Fibroblast of lung (primary cell): Measurements from ENCODE around the gene PTBP2.

Experiments
- EZH2 ChIP-seq: IDR thresholded peaks from 2 replicates; pipeline ENCODE4 v1.5.1; 2012; ENCODE audit warnings: low read length, control low read depth, mild to moderate bottlenecking; ENCODE audit errors: missing control alignments
- TF ChIP-seq, protein P1 (sequence below), 2 donors: IDR thresholded peaks in 1 of 2; conservative IDR thresholded peaks in 1 of 2; 1 replicate in 1 of 2; 2 replicates in 1 of 2; pipeline ENCODE4 v1.5.1; 2011 to 2012; ENCODE audit warnings: low read length in 2 of 2, control low read depth in 1 of 2, inconsistent platforms in 1 of 2, low read depth in 1 of 2, mild to moderate bottlenecking in 1 of 2

DNA sequence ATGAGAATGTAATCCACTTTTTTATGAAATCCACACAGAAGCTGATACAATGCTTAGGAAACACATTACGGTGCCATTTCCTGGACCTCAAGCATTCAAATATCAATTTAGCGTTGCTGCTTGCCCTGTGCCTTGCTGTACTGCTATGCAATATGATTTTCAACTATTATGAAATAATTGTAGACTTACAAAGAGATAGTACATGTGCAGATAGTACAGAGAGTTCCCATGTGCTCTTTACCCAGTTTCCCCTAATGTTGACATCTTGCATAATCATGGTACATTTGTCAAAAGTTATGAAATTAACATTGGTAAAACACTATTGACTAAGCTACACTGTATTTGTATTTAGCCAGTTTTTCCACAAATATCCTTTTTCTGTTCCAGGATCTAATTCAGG lies 37.7 kb upstream of the PTBP2 start:
- TF ChIP-seq, protein P1, sequence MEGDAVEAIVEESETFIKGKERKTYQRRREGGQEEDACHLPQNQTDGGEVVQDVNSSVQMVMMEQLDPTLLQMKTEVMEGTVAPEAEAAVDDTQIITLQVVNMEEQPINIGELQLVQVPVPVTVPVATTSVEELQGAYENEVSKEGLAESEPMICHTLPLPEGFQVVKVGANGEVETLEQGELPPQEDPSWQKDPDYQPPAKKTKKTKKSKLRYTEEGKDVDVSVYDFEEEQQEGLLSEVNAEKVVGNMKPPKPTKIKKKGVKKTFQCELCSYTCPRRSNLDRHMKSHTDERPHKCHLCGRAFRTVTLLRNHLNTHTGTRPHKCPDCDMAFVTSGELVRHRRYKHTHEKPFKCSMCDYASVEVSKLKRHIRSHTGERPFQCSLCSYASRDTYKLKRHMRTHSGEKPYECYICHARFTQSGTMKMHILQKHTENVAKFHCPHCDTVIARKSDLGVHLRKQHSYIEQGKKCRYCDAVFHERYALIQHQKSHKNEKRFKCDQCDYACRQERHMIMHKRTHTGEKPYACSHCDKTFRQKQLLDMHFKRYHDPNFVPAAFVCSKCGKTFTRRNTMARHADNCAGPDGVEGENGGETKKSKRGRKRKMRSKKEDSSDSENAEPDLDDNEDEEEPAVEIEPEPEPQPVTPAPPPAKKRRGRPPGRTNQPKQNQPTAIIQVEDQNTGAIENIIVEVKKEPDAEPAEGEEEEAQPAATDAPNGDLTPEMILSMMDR (conservative IDR thresholded peaks at IDR 0.05 in 1 of 2, IDR thresholded peaks at IDR 0.05 in 1 of 2; ENCODE audit: low read depth in 1 of 2, low read length in 2 of 2): no peak
- no peak for TF ChIP-seq EZH2
